RPMI7951 (cell line): ENCODE data around the gene ERC1. TPM values are rescaled to one million over a fixed set of nuclear protein-coding genes. Genes with fewer than 3 reads are reported as not detected.
"Not testable (repeated sequence)": the region's sequence is repeated elsewhere in the genome, so short reads cannot be mapped to it uniquely, and the experiment has no call there.

Source experiments
- DNase-seq: peaks from one replicate; pipeline ENCODE4 v3.0.0-alpha.2; 2012; ENCODE audit warnings: low read depth
- total RNA-seq: library from RNA; depleted of rRNA; stranded (reverse); fragments of >200 nt; shearing (Covaris generic); gene quantifications from 2 replicates; pipeline ENCODE4 v1.2.3, GENCODE V29; 2014

Gene ERC1
- total RNA-seq, 1 experiment from 2014 or later: 11.7 TPM

GRCh38 chr12:1022032-1022970 lies 31.3 kb downstream of the ERC1 start:
- no peak for DNase-seq

DNA sequence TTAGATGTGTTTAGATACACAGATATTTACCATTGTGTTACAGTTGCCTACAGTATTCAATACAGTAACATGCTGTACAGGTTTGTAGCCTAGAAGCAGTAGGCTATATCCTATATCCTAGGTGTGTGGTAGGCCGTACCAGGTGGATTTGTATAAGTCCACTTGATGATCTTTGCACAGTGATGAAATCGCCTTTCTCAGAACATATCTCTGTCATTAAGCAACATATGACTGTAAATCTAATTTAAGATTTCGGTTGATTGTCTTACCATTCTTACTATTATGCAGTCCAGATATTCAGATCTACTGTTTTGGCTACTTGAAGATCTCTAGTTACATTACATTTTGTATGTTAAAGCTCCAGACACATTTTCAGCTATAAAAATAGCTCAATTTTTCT lies 39.8 kb downstream of the ERC1 start:
- DNase-seq: no peak

GRCh38 chr12:1034243-1034642 lies 43.2 kb downstream of the ERC1 start:
- DNase-seq: no peak

GRCh38 chr12:1034751-1035457 lies 43.9 kb downstream of the ERC1 start:
- DNase-seq: no peak

- DNase-seq: no peak
Measured at GRCh38 chr12:1041478-1041877, 50.5 kb downstream of the ERC1 start.

DNA sequence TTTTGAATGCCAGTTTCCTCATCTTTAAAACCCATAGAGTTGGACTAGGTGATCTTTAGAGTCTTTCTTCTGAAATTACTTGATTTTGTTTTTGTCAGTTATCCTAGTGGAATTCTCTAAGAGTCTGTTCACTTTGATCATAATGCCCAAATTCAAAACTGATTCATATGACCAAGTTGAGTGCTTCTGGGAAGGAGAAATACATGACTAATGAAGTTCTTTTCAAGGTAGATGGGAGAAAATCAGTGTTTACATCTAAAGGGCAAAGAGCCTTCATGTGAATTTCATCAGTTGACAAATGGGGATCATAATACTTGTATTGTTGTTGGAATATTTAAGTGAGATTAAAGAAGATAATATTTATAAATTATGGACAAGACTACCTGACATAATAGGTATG lies 53.2 kb downstream of the ERC1 start:
- no peak for DNase-seq

GRCh38 chr12:1044696-1045095 lies 53.7 kb downstream of the ERC1 start:
- peak; percentile 24 for DNase-seq

GRCh38 chr12:1046727-1047126 lies 55.7 kb downstream of the ERC1 start:
- DNase-seq: no peak

- no peak for DNase-seq
Measured at GRCh38 chr12:1047898-1048660, 57.1 kb downstream of the ERC1 start.

- DNase-seq: no peak
Measured at GRCh38 chr12:1050059-1050707, 59.2 kb downstream of the ERC1 start.

- DNase-seq: not testable (repeated sequence)
Measured at GRCh38 chr12:1051672-1052071, 60.6 kb downstream of the ERC1 start.

DNA sequence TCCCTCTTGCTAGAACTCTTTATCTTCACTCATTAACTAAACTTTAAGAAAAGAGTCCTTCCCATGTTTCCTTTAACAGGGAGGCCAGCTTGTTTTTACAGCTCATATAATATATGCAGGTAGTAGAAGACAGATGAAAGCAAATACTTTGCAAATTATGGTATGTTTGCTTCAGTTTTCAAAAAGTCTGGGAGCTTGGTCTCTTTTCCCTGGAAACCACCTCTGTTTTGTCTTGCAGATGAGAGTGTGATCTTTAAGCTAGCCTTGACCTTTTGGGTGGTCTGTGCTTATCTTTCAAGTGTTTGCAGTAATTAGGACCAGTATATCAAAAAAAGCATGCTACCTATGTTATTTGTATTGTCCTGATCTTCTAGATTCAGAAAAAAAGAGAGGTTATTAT lies 62.7 kb downstream of the ERC1 start:
- no peak for DNase-seq

DNA sequence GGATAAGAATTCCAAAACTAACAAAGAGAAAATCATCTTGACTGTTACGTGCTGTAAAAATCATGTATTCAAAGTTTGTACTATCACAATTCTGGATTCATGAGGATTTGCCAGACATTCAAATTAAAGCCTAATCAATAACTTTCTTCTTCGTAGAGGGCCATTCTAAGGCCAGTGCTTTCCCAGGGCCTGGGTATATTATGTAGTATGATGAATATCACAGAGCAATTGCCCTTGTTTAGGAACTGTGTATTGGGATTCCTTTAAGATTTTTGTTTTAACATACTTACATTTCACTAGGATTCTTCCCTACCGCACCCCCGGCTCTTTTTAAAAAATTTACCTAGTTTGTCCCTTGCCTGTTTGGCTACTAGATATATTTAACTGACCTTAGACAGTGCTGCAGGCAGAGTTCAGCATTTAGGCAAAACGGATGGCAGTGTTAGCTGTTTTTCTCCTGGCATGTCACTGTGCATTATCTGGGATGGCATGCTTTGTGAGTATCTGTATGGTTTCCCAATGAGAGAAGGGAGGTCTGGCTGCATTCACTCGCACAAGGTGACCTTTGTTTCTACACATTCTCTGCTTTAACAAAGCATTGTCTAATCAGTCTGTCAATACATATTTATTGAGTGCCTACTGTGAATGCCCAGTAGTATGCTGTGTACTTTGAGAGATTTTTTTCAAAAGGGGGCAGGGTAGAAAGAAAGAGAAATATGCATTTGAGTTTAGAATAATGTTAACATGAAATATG lies 63.3 kb downstream of the ERC1 start:
- DNase-seq: no peak

DNA sequence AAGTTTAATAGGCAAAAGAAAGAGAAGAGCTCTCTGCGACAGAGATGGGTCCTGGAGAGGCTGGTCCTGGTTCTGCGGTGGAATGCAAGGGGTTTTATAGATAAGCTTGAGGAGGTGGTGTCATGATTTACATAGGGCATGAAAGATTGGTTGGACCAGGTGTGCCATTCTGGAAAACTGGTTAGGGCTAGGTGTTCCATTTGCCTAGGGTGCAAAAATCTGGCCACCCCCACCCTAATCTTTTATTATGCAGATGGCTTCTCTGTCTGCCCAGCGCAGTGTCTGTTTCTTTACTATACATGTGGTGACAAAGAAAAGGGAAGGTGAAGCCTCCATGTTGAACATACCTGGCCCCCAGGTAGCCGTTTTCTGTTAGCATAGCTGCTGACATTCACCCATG lies 65.4 kb downstream of the ERC1 start:
- no peak for DNase-seq

- no peak for DNase-seq
Measured at GRCh38 chr12:1058423-1058822, 67.4 kb downstream of the ERC1 start.

DNA sequence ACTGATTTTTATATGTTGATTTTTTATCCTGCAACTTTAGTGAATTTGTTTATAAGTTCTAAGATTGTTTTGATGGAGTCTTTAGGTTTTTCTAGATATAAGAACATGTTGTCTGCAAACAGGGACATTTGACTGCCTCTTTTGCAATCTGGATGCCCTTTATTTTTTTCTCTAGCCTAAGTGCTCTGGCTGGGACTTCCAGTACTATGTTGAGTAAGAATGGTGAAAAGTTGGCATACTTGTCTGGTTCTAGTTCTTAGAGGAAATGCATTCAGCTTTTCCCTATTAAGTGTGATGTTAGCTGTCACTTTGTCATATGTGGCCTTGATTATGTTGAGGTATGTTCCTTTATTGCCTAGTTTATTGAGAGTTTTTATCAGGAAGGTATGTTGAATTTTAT lies 68.1 kb downstream of the ERC1 start:
- DNase-seq: no peak

DNA sequence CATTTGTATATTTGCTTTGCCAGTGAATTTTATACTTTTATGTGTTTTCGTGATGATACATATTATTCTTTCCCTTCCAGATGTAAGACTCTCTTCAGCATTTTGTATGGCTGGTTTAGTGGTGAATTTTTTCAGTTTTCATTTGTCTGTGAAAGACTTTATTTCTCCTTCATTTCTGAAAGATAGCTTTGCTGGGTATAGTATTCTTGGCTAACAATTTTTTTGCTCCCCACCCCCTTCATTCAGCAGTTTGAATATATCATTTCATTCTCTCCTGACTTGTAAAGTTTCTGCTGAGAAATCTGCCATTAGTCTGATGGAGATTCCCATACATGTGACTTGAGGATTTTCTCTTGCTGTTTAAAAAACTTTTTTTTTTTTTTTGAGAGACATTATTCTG lies 72.8 kb downstream of the ERC1 start:
- no peak for DNase-seq

GRCh38 chr12:1064317-1064716 lies 73.3 kb downstream of the ERC1 start:
- no peak for DNase-seq

DNA sequence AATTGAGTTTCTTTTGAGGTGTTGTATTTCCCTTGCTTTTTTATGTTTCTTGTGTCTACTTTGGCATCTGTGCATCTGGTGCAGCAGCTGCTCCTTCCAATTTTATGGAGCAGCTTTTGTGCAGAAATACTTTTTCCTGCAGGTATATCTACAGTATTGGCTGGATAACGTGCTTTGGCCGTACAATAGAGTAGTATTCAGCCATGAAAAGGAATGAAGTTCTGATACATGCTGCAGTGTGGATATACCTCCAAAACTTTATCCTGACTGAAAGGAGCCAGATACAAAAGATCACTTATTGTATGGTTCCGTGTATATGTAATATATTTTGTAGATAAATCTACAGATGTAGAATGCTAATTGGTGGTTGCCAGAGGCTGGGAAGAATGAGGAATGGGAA lies 74.6 kb downstream of the ERC1 start:
- DNase-seq: no peak

- DNase-seq: no peak
Measured at GRCh38 chr12:1069846-1070245, 78.8 kb downstream of the ERC1 start.

- DNase-seq: no peak
Measured at GRCh38 chr12:1071182-1071581, 80.2 kb downstream of the ERC1 start.
